H1 (cell line): ENCODE results near the gene ATMIN. TPM values are rescaled to one million over a fixed set of nuclear protein-coding genes. Genes with fewer than 3 reads are reported as not detected.

ENCODE experiments used
- CTCF ChIA-PET: fragments of 300-600 bp; sonication (Branson Sonifier 250); formaldehyde crosslinking; loops from one replicate; lab custom pipeline; 2021; ENCODE audit not compliant: partially characterized antibody; lab: Charles Lee
- POLR2A ChIA-PET: fragments of 300-600 bp; sonication (Branson Sonifier 250); formaldehyde crosslinking; loops from one replicate; lab custom pipeline; 2021; ENCODE audit warnings: inconsistent platforms; ENCODE audit not compliant: partially characterized antibody; lab: Charles Lee
- DNase-seq, 2 experiments: peaks; one replicate each; pipeline versions ENCODE4 v3.0.0 to v3.0.0-alpha.2; 2010 to 2022; ENCODE audit warnings: low spot score in 2 of 2, low read depth in 1 of 2, mixed read lengths in 1 of 2
- FAIRE-seq: peaks from 2 replicates; lab custom pipeline; 2011; peaks lifted over from hg19 to GRCh38; lab: Jason Lieb, UNC
- H2AFZ ChIP-seq: 2 replicates; pipeline ENCODE4 v1.8.1; 2012; ENCODE audit warnings: low read length, inconsistent platforms
- H2AK5ac ChIP-seq: 2 replicates; pipeline ENCODE4 v1.6.1; 2013; ENCODE audit warnings: low read depth, low read length
- H2BK120ac ChIP-seq: replicated peaks from 2 replicates; pipeline ENCODE3; 2013; ENCODE audit warnings: low read depth, low read length, inconsistent platforms
- H2BK12ac ChIP-seq: 2 replicates; pipeline ENCODE4 v1.6.1; 2013; ENCODE audit warnings: low read depth, low read length
- H2BK15ac ChIP-seq: 2 replicates; pipeline ENCODE4 v1.6.1; 2013; ENCODE audit warnings: low read length
- H2BK20ac ChIP-seq: 2 replicates; pipeline ENCODE4 v1.6.1; 2013; ENCODE audit warnings: low read length
- H2BK5ac ChIP-seq: 2 replicates; pipeline ENCODE4 v1.6.1; 2013; ENCODE audit warnings: low read depth, low read length
- H3K14ac ChIP-seq: 2 replicates; pipeline ENCODE4 v1.6.1; 2013; ENCODE audit warnings: inconsistent platforms; ENCODE audit not compliant: insufficient read length
- H3K18ac ChIP-seq: 2 replicates; pipeline ENCODE4 v1.6.1; 2013; ENCODE audit warnings: low read length; ENCODE audit errors: extremely low read depth
- H3K23ac ChIP-seq: 2 replicates; pipeline ENCODE4 v1.6.1; 2013; ENCODE audit warnings: inconsistent platforms; ENCODE audit not compliant: insufficient read length
- H3K23me2 ChIP-seq: 2 replicates; pipeline ENCODE4 v1.6.1; 2013; ENCODE audit warnings: low read depth, low read length
- H3K27ac ChIP-seq: 2 replicates; pipeline ENCODE4 v1.6.1; 2011; ENCODE audit warnings: low read depth, low read length, inconsistent platforms
- H3K27me3 ChIP-seq, 4 experiments: replicated peaks in 1 of 4; 1 replicate in 1 of 4; 2 replicates in 3 of 4; pipeline versions ENCODE4 v1.6.1 to v1.8.1; 2011 to 2013; ENCODE audit warnings: low read length in 3 of 4, mild to moderate bottlenecking in 3 of 4, inconsistent platforms in 2 of 4, mixed read lengths in 2 of 4, moderate library complexity in 1 of 4; ENCODE audit not compliant: control insufficient read depth in 3 of 4, insufficient read depth in 3 of 4; ENCODE audit errors: extremely low read depth in 1 of 4
- H3K36me3 ChIP-seq, 4 experiments: 2 replicates each; pipeline versions ENCODE4 v1.6.1 to v1.8.1; 2011 to 2013; ENCODE audit warnings: mild to moderate bottlenecking in 4 of 4, low read length in 3 of 4, moderate library complexity in 2 of 4, control low read depth in 1 of 4, inconsistent platforms in 1 of 4; ENCODE audit not compliant: insufficient read depth in 4 of 4, control insufficient read depth in 2 of 4
- H3K4ac ChIP-seq: replicated peaks from 2 replicates; pipeline ENCODE3; 2013; ENCODE audit warnings: low read length, low read depth, mixed read lengths, inconsistent platforms; ENCODE audit not compliant: insufficient read length
- H3K4me1 ChIP-seq, 4 experiments: replicated peaks in 1 of 4; 1 replicate in 1 of 4; 2 replicates in 3 of 4; pipeline versions ENCODE4 v1.6.1 to v1.8.1; 2011 to 2013; ENCODE audit warnings: low read length in 3 of 4, inconsistent platforms in 2 of 4, mixed read lengths in 1 of 4; ENCODE audit not compliant: insufficient read depth in 4 of 4, control insufficient read depth in 3 of 4
- H3K4me2 ChIP-seq, 2 experiments: 2 replicates each; pipeline versions ENCODE4 v1.6.1 to v1.8.1; 2011 to 2013; ENCODE audit warnings: low read depth in 2 of 2, low read length in 2 of 2, control low read depth in 1 of 2, inconsistent platforms in 1 of 2, mild to moderate bottlenecking in 1 of 2; ENCODE audit not compliant: insufficient read depth in 1 of 2
- H3K4me3 ChIP-seq, 4 experiments: fragments of 200-600, 300-600 bp in 1 of 4; sonication (generic), shearing (Covaris generic), sonication (Bioruptor Twin) in 1 of 4; 2 replicates each; pipeline versions ENCODE4 v1.5.1 to v1.8.1; 2011 to 2016; ENCODE audit warnings: low read length in 4 of 4, low read depth in 3 of 4, control low read depth in 2 of 4, inconsistent platforms in 2 of 4, mild to moderate bottlenecking in 2 of 4, mixed read lengths in 1 of 4, moderate library complexity in 1 of 4; ENCODE audit not compliant: insufficient read depth in 2 of 4; ENCODE audit errors: extremely low read depth in 1 of 4
- H3K56ac ChIP-seq: replicated peaks from 2 replicates; pipeline ENCODE3; 2013; ENCODE audit warnings: low read depth, mild to moderate bottlenecking, mixed read lengths, low read length, inconsistent platforms; ENCODE audit not compliant: insufficient read length
- H3K79me1 ChIP-seq: 2 replicates; pipeline ENCODE4 v1.6.1; 2013; ENCODE audit warnings: low read depth, low read length, control low read depth
- H3K79me2 ChIP-seq, 2 experiments: 2 replicates each; pipeline versions ENCODE4 v1.6.1 to v1.8.1; 2012 to 2013; ENCODE audit warnings: low read length in 2 of 2, mild to moderate bottlenecking in 2 of 2, inconsistent platforms in 1 of 2; ENCODE audit not compliant: insufficient read depth in 2 of 2, control insufficient read depth in 1 of 2
- H3K9ac ChIP-seq, 4 experiments: replicated peaks in 1 of 4; 1 replicate in 1 of 4; 2 replicates in 3 of 4; pipeline versions ENCODE4 v1.6.1 to v1.8.1; 2011 to 2013; ENCODE audit warnings: low read depth in 3 of 4, low read length in 3 of 4, control low read depth in 2 of 4, mild to moderate bottlenecking in 2 of 4, moderate library complexity in 2 of 4, inconsistent platforms in 1 of 4; ENCODE audit errors: extremely low read depth in 1 of 4
- H3K9me3 ChIP-seq, 2 experiments: 2 replicates each; pipeline versions ENCODE4 v1.6.1 to v1.8.1; 2012 to 2013; ENCODE audit warnings: mild to moderate bottlenecking in 2 of 2, moderate library complexity in 2 of 2, control low read depth in 1 of 2, inconsistent platforms in 1 of 2, low read depth in 1 of 2, low read length in 1 of 2, mixed read lengths in 1 of 2; ENCODE audit not compliant: insufficient read depth in 2 of 2
- H4K20me1 ChIP-seq, 2 experiments: replicated peaks in 1 of 2; 2 replicates each; pipeline versions ENCODE3 to v1.8.1; 2011 to 2013; ENCODE audit warnings: inconsistent platforms in 2 of 2, low read length in 2 of 2, mild to moderate bottlenecking in 1 of 2; ENCODE audit not compliant: insufficient read depth in 2 of 2, control insufficient read depth in 1 of 2
- H4K5ac ChIP-seq: 2 replicates; pipeline ENCODE4 v1.6.1; 2013; ENCODE audit warnings: low read length, low read depth, mixed read lengths, inconsistent platforms; ENCODE audit not compliant: insufficient read length
- H4K8ac ChIP-seq: 2 replicates; pipeline ENCODE4 v1.8.0; 2013; ENCODE audit warnings: mild to moderate bottlenecking, moderate library complexity, low read length, inconsistent platforms; ENCODE audit not compliant: insufficient read depth; ENCODE audit errors: extremely low read depth
- H4K91ac ChIP-seq: replicated peaks from 2 replicates; pipeline ENCODE3; 2013; ENCODE audit warnings: low read length, mixed read lengths, inconsistent platforms; ENCODE audit not compliant: insufficient read length
- BRCA1 ChIP-seq: IDR thresholded peaks from 2 replicates; pipeline ENCODE4 v1.6.1; 2012; ENCODE audit warnings: low read depth, low read length, improper control_type of control experiment
- CTCF ChIP-seq, 3 experiments: IDR thresholded peaks; 1 replicate in 2 of 3; 2 replicates in 1 of 3; pipeline versions ENCODE4 v1.5.1 to v1.6.1; 2011; ENCODE audit warnings: low read length in 3 of 3, mild to moderate bottlenecking in 3 of 3, inconsistent platforms in 2 of 3, low read depth in 1 of 3, moderate library complexity in 1 of 3; ENCODE audit not compliant: insufficient read depth in 1 of 3; ENCODE audit errors: control extremely low read depth in 1 of 3
- KDM5A ChIP-seq: fragments of 200-600 bp; IDR thresholded peaks from 2 replicates; pipeline ENCODE4 v1.7.1; 2012; ENCODE audit warnings: mild to moderate bottlenecking, low read length, inconsistent platforms, mixed read lengths
- RBBP5 ChIP-seq: IDR thresholded peaks from 2 replicates; pipeline ENCODE4 v1.7.1; 2012; ENCODE audit warnings: low read depth, mild to moderate bottlenecking, inconsistent platforms, low read length, moderate library complexity, borderline replicate concordance
- SUZ12 ChIP-seq: fragments of 200-600 bp; sonication (generic); IDR thresholded peaks from 2 replicates; pipeline ENCODE4 v1.6.1; 2012; ENCODE audit warnings: mild to moderate bottlenecking, inconsistent platforms, low read length, moderate library complexity, mixed read lengths
- TAF7 ChIP-seq: optimal IDR thresholded peaks from 2 replicates; pipeline ENCODE3; 2011; ENCODE audit warnings: low read depth, mild to moderate bottlenecking, inconsistent platforms, low read length, moderate library complexity, borderline replicate concordance
- USF2 ChIP-seq: IDR thresholded peaks from 2 replicates; pipeline ENCODE4 v1.6.1; 2011; ENCODE audit warnings: low read length, improper control_type of control experiment
- ZNF274 ChIP-seq: IDR thresholded peaks from 2 replicates; pipeline ENCODE4 v1.7.0; 2012; ENCODE audit warnings: low read length, borderline replicate concordance; ENCODE audit errors: extremely low read depth
- WGBS, 2 experiments: shearing (Covaris generic) in 1 of 2; methylation state at CpG; one replicate each; pipeline versions ENCODE4 v1.1.6 to v1.1.7; 2013 to 2015; ENCODE audit warnings: low lambda C conversion rate in 2 of 2, mixed read lengths in 2 of 2, inconsistent platforms in 1 of 2, low coverage in 1 of 2, missing lambda C conversion rate in 1 of 2; ENCODE audit not compliant: insufficient replicate concordance in 2 of 2, insufficient coverage in 1 of 2, insufficient read length in 1 of 2; ENCODE audit errors: extremely low coverage in 1 of 2, missing lambda C conversion rate in 1 of 2; 5-methylcytosine and 5-hydroxymethylcytosine counted together
- polyA plus RNA-seq, 7 experiments: library from polyadenylated mRNA; depleted of rRNA in 3 of 7; stranded (reverse) in 5 of 7; unstranded in 2 of 7; fragments of >200 nt in 5 of 7; fragments of 200-250 nt in 2 of 7; gene quantifications; 1 replicate in 5 of 7; 2 replicates in 1 of 7; 4 replicates in 1 of 7; pipeline versions ENCODE4 v1.2.1 to v1.2.3, GENCODE V29; 2011 to 2013; ENCODE audit warnings: missing spikeins in 2 of 7, mixed read lengths in 2 of 7
- total RNA-seq: library from RNA; stranded (reverse); fragmentation: NEBNext Ultra II Directional; extraction: Animal tissue kit (Norgen Biotek cat#: 25700); gene quantifications from 2 replicates; pipeline ENCODE4 v1.2.1, GENCODE V29; 2021
- TF ChIP-seq, protein P1 (sequence below): IDR thresholded peaks from 2 replicates; pipeline ENCODE4 v1.6.1; 2012; ENCODE audit warnings: inconsistent platforms

Gene ATMIN
- total and polyA plus RNA-seq, 2 of the 8 experiments (the other 6 are each of a cell fraction or from before 2014, with no cell fraction given) = 34.8 to 59.8 TPM

- H2BK12ac ChIP-seq = no peak overlapping the region
- H3K23ac ChIP-seq = no peak overlapping the region
- CTCF ChIA-PET = interaction anchor here (1.2 to 10.6 kb wide), 4 partner anchors 12 to 62 kb away, joined by 3 to 83 read pairs (median 5); no protein-coding TSS in a partner anchor
- TF ChIP-seq RBBP5 = no peak
- TF ChIP-seq CTCF (IDR thresholded peaks at IDR 0.05; ENCODE audit: control extremely low read depth in 1 of 3, insufficient read depth in 1 of 3, low read depth in 1 of 3, low read length in 3 of 3) = no peak
- no peak for TF ChIP-seq BRCA1
- no peak for TF ChIP-seq TAF7
- TF ChIP-seq SUZ12 = no peak
- TF ChIP-seq ZNF274 = no peak
- TF ChIP-seq, protein P1, sequence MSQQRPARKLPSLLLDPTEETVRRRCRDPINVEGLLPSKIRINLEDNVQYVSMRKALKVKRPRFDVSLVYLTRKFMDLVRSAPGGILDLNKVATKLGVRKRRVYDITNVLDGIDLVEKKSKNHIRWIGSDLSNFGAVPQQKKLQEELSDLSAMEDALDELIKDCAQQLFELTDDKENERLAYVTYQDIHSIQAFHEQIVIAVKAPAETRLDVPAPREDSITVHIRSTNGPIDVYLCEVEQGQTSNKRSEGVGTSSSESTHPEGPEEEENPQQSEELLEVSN = no peak
- TF ChIP-seq USF2 = no peak
- TF ChIP-seq KDM5A = no peak
Observed at GRCh38 chr16:80990577-80990976, 45.1 kb upstream of the ATMIN start.

More at GRCh38 chr16:80990577-80990976, 45.1 kb upstream of the ATMIN start:
- peaks cover 0 to 4% (median 0%) of the 10 kb centered on the region in 4 experiments; a peak in 3 of 7 replicates for H3K27me3 ChIP-seq
- no peak overlapping the region for H3K14ac ChIP-seq
- no peak overlapping the region for H2AFZ ChIP-seq
- no peak overlapping the region for H3K56ac ChIP-seq
- no peak overlapping the region for H2AK5ac ChIP-seq
- peaks cover 14 to 15% of the 10 kb centered on the region in 2 experiments for H4K20me1 ChIP-seq
- POLR2A ChIA-PET = no interaction called here
- 96% methylated on average over 3 of the region's 3 CpGs; no CpG with 5 or more reads in 1 of the 2 experiments for WGBS, 2 experiments
- no peak overlapping the region for H3K9ac ChIP-seq
- no peaks in the 10 kb centered on the region for H3K23me2 ChIP-seq
- FAIRE-seq (no peak), DNase-seq (no peak)
- no peak overlapping the region for H4K91ac ChIP-seq
- no peak overlapping the region for H3K18ac ChIP-seq
- no peaks in the 10 kb centered on the region for H3K9me3 ChIP-seq
- H3K79me2 ChIP-seq = peaks cover 0 to 22% of the 10 kb centered on the region in 2 experiments; a peak in 1 of 4 replicates
- no peak overlapping the region for H4K5ac ChIP-seq
- H2BK15ac ChIP-seq = no peak overlapping the region
- no peaks in the 10 kb centered on the region for H3K36me3 ChIP-seq
- no peak overlapping the region for H3K4me2 ChIP-seq
- H3K4me1 ChIP-seq = peaks cover 0 to 9% (median 4%) of the 10 kb centered on the region in 4 experiments; a peak in 5 of 7 replicates
- no peak overlapping the region for H2BK120ac ChIP-seq
- no peak overlapping the region for H3K4me3 ChIP-seq
- H3K27ac ChIP-seq = no peak overlapping the region
- no peak overlapping the region for H3K4ac ChIP-seq
- H4K8ac ChIP-seq = no peak overlapping the region
- peaks cover under 1% of the 10 kb centered on the region for H3K79me1 ChIP-seq
- no peak overlapping the region for H2BK5ac ChIP-seq
- no peak overlapping the region for H2BK20ac ChIP-seq
